Activated T-cell treated with anti-CD3 and anti-CD28 coated beads for 48 hours (primary cell): ENCODE results near the gene FAM83B.
"Not testable (repeated sequence)": the region's sequence is repeated elsewhere in the genome, so short reads cannot be mapped to it uniquely, and the experiment has no call there.

Source experiments
- DNase-seq: peaks from one replicate; pipeline ENCODE4 v3.0.0-alpha.2; 2020; ENCODE audit warnings: low read depth

The FAM83B gene

GRCh38 chr6:54860132-54860531 is 13.6 kb downstream of the FAM83B start:
- no peak for DNase-seq

GRCh38 chr6:54860739-54861138 is 14.2 kb downstream of the FAM83B start:
- DNase-seq = no peak

- no peak for DNase-seq
These were observed 15.5 kb downstream of the FAM83B start for GRCh38 chr6:54861905-54862616.

GRCh38 chr6:54864272-54864671 is 17.7 kb downstream of the FAM83B start:
- DNase-seq = no peak

- DNase-seq = no peak
These were observed 18.6 kb downstream of the FAM83B start for GRCh38 chr6:54865091-54865631.

GRCh38 chr6:54868556-54868955 is 22.0 kb downstream of the FAM83B start:
- DNase-seq = no peak

- no peak for DNase-seq
These were observed 27.0 kb downstream of the FAM83B start for GRCh38 chr6:54873599-54873998.

- DNase-seq = no peak
These were observed 27.9 kb downstream of the FAM83B start for GRCh38 chr6:54874349-54875048.

- DNase-seq = no peak
These were observed 29.0 kb downstream of the FAM83B start for GRCh38 chr6:54875539-54875938.

GRCh38 chr6:54876365-54876764 is 29.8 kb downstream of the FAM83B start:
- no peak for DNase-seq

- no peak for DNase-seq
These were observed 30.3 kb downstream of the FAM83B start for GRCh38 chr6:54876871-54877270.

GRCh38 chr6:54877713-54878317 is 31.2 kb downstream of the FAM83B start:
- DNase-seq = no peak

- no peak for DNase-seq
These were observed 32.1 kb downstream of the FAM83B start for GRCh38 chr6:54878718-54879117.

GRCh38 chr6:54879188-54879985 is 32.8 kb downstream of the FAM83B start:
- DNase-seq = no peak

- DNase-seq = no peak
These were observed 34.6 kb downstream of the FAM83B start for GRCh38 chr6:54881067-54881730.

- DNase-seq = not testable (repeated sequence)
These were observed 35.3 kb downstream of the FAM83B start for GRCh38 chr6:54881891-54882290.

GRCh38 chr6:54886932-54887584 is 40.5 kb downstream of the FAM83B start:
- DNase-seq = no peak

- DNase-seq = no peak
These were observed 45.0 kb downstream of the FAM83B start for GRCh38 chr6:54891536-54891935.

GRCh38 chr6:54892831-54893230 is 46.3 kb downstream of the FAM83B start:
- DNase-seq = no peak

- no peak for DNase-seq
These were observed 47.2 kb downstream of the FAM83B start for GRCh38 chr6:54893818-54894217.

- no peak for DNase-seq
These were observed 49.7 kb downstream of the FAM83B start for GRCh38 chr6:54896302-54896701.
